ENCODE data around the gene SRCIN1. TPM values are rescaled to one million over a fixed set of nuclear protein-coding genes. Genes with fewer than 3 reads are reported as not detected.
"Not testable (repeated sequence)": the region's sequence is repeated elsewhere in the genome, so short reads cannot be mapped to it uniquely, and the experiment has no call there.

The SRCIN1 gene
- total RNA-seq, 4 donors from 2014 or later: 1.8 to 8.8 (median 5.2) TPM

GRCh38 chr17:38508954-38509771, 96.6 kb downstream of the SRCIN1 start:
- peak; percentile 75 for DNase-seq
- H3K9me3 ChIP-seq: no peaks in the 10 kb centered on the region
- intact Hi-C loops (cut with DNase I; ENCODE audit: low total_unique reads) (no loop called here), in situ Hi-C loops (cut with MboI; ENCODE audit: low pct_ligation_motif_present in 1 of 4, low pct_unique_long_range_greater_than_20kb in 1 of 4, low sequenced_read_pairs in 3 of 4) (no loop called here)
- H3K27ac ChIP-seq: no peak overlapping the region
- peak overlapping the region in 1 of 4 donors; percentile 39 for H3K4me3 ChIP-seq
- TF ChIP-seq POLR2AphosphoS5 (IDR thresholded peaks at IDR 0.05) (no peak), CTCF (IDR thresholded peaks at IDR 0.05) (peak; percentile 55 to 71 (median 66))
- peaks cover 0 to 16% (median 14%) of the 10 kb centered on the region in 4 donors for H3K4me1 ChIP-seq
- peaks cover 0 to 5% (median 0%) of the 10 kb centered on the region in 4 donors for H3K36me3 ChIP-seq
- 50 to 75% methylated on average over 5 to 27 of the region's 27 CpGs for WGBS, 2 donors (ENCODE audit: low coverage in 1 of 2)
- peaks cover 36% of the 10 kb centered on the region for H3K27me3 ChIP-seq

- DNase-seq: no peak
- WGBS, 2 donors (ENCODE audit: low coverage in 1 of 2): 20 to 88% methylated on average over 1 to 6 of the region's 6 CpGs
- intact Hi-C loops (cut with DNase I; ENCODE audit: low total_unique reads): no loop called here
- H3K4me3 ChIP-seq: no peak overlapping the region
- peaks cover 36% of the 10 kb centered on the region for H3K27me3 ChIP-seq
- in situ Hi-C loops (cut with MboI; ENCODE audit: low pct_ligation_motif_present in 1 of 4, low pct_unique_long_range_greater_than_20kb in 1 of 4, low sequenced_read_pairs in 3 of 4): no loop called here
- H3K27ac ChIP-seq: no peak overlapping the region
- TF ChIP-seq POLR2A (IDR thresholded peaks at IDR 0.05): no peak
- TF ChIP-seq EP300 (IDR thresholded peaks at IDR 0.05; ENCODE audit: low read depth): no peak
- no peak for TF ChIP-seq POLR2AphosphoS5 (IDR thresholded peaks at IDR 0.05)
- H3K9me3 ChIP-seq: no peaks in the 10 kb centered on the region
- H3K36me3 ChIP-seq: peaks cover 0 to 5% (median 0%) of the 10 kb centered on the region in 4 donors
- H3K4me1 ChIP-seq: peaks cover 0 to 16% (median 14%) of the 10 kb centered on the region in 4 donors
Observed at GRCh38 chr17:38508570-38508950, 97.2 kb downstream of the SRCIN1 start.

- in situ Hi-C loops (cut with MboI; ENCODE audit: low pct_ligation_motif_present in 1 of 4, low pct_unique_long_range_greater_than_20kb in 1 of 4, low sequenced_read_pairs in 3 of 4) (no loop called here), intact Hi-C loops (cut with DNase I; ENCODE audit: low total_unique reads) (no loop called here)
- H3K27ac ChIP-seq: no peak overlapping the region
- H3K4me3 ChIP-seq: no peak overlapping the region
- H3K9me3 ChIP-seq: no peaks in the 10 kb centered on the region
- peaks cover 36% of the 10 kb centered on the region for H3K27me3 ChIP-seq
- DNase-seq: no peak
- 60 to 75% methylated on average over 1 to 3 of the region's 3 CpGs for WGBS, 2 donors (ENCODE audit: low coverage in 1 of 2)
- TF ChIP-seq POLR2A (IDR thresholded peaks at IDR 0.05) (no peak), CTCF (IDR thresholded peaks at IDR 0.05) (no peak), EP300 (IDR thresholded peaks at IDR 0.05; ENCODE audit: low read depth) (no peak), POLR2AphosphoS5 (IDR thresholded peaks at IDR 0.05) (no peak)
- peaks cover 0 to 5% (median 0%) of the 10 kb centered on the region in 4 donors for H3K36me3 ChIP-seq
- H3K4me1 ChIP-seq: peaks cover 0 to 16% (median 14%) of the 10 kb centered on the region in 4 donors
Observed at GRCh38 chr17:38507921-38508569, 97.7 kb downstream of the SRCIN1 start.

GRCh38 chr17:38507436-38507835, 98.3 kb downstream of the SRCIN1 start:
- intact Hi-C loops (cut with DNase I; ENCODE audit: low total_unique reads) (no loop called here), in situ Hi-C loops (cut with MboI; ENCODE audit: low pct_ligation_motif_present in 1 of 4, low pct_unique_long_range_greater_than_20kb in 1 of 4, low sequenced_read_pairs in 3 of 4) (no loop called here)
- Histone ChIP-seq H3K9me3 (no peaks in the 10 kb centered on the region), H3K4me1 (peaks cover 0 to 16% (median 14%) of the 10 kb centered on the region in 4 donors), H3K27ac (no peak overlapping the region), H3K36me3 (peaks cover 0 to 5% (median 0%) of the 10 kb centered on the region in 4 donors), H3K27me3 (peaks cover 36% of the 10 kb centered on the region), H3K4me3 (no peak overlapping the region)
- DNase-seq: no peak
- TF ChIP-seq POLR2AphosphoS5 (IDR thresholded peaks at IDR 0.05): no peak
- 65% methylated on average over 3 of the region's 3 CpGs; no CpG with 5 or more reads in 1 of the 2 donors for WGBS, 2 donors (ENCODE audit: low coverage in 1 of 2)

GRCh38 chr17:38504216-38504615, 101.5 kb downstream of the SRCIN1 start:
- in situ Hi-C loops (cut with MboI; ENCODE audit: low pct_ligation_motif_present in 1 of 4, low pct_unique_long_range_greater_than_20kb in 1 of 4, low sequenced_read_pairs in 3 of 4) (no loop called here), intact Hi-C loops (cut with DNase I; ENCODE audit: low total_unique reads) (no loop called here)
- Histone ChIP-seq H3K9me3 (no peaks in the 10 kb centered on the region), H3K4me1 (no peaks in the 10 kb centered on the region), H3K4me3 (no peak overlapping the region), H3K27me3 (peaks cover 6% of the 10 kb centered on the region), H3K27ac (no peak overlapping the region), H3K36me3 (peaks cover 0 to 5% (median 0%) of the 10 kb centered on the region in 4 donors)
- TF ChIP-seq POLR2AphosphoS5 (IDR thresholded peaks at IDR 0.05) (no peak), CTCF (IDR thresholded peaks at IDR 0.05) (no peak), POLR2A (IDR thresholded peaks at IDR 0.05) (no peak), EP300 (IDR thresholded peaks at IDR 0.05; ENCODE audit: low read depth) (no peak)
- 90 to 97% methylated on average over 6 to 14 of the region's 14 CpGs for WGBS, 2 donors (ENCODE audit: low coverage in 1 of 2)
- no peak for DNase-seq

GRCh38 chr17:38503286-38503913, 102.4 kb downstream of the SRCIN1 start:
- WGBS, 2 donors (ENCODE audit: low coverage in 1 of 2): 76 to 86% methylated on average over 9 to 14 of the region's 15 CpGs
- H3K9me3 ChIP-seq; H3K4me3 ChIP-seq; H3K36me3 ChIP-seq; intact Hi-C loops (cut with DNase I; ENCODE audit: low total_unique reads); DNase-seq; H3K4me1 ChIP-seq; H3K27me3 ChIP-seq; in situ Hi-C loops (cut with MboI; ENCODE audit: low pct_ligation_motif_present in 1 of 4, low pct_unique_long_range_greater_than_20kb in 1 of 4, low sequenced_read_pairs in 3 of 4); H3K27ac ChIP-seq: not testable (repeated sequence)

GRCh38 chr17:38501718-38502117, 104.0 kb downstream of the SRCIN1 start:
- intact Hi-C loops (cut with DNase I; ENCODE audit: low total_unique reads); H3K9me3 ChIP-seq; in situ Hi-C loops (cut with MboI; ENCODE audit: low pct_ligation_motif_present in 1 of 4, low pct_unique_long_range_greater_than_20kb in 1 of 4, low sequenced_read_pairs in 3 of 4); DNase-seq; H3K4me1 ChIP-seq; H3K27ac ChIP-seq; H3K4me3 ChIP-seq; H3K27me3 ChIP-seq: not testable (repeated sequence)
- WGBS, 2 donors (ENCODE audit: low coverage in 1 of 2): 75 to 95% methylated on average over 2 of the region's 2 CpGs
- H3K36me3 ChIP-seq: peaks cover 0 to 13% (median 0%) of the 10 kb centered on the region in 4 donors
